Activated CD8-positive, alpha-beta memory T cell treated with anti-CD3 and anti-CD28 coated beads, Interleukin-2, amount 10 ng/mL, durations not matched to agents 7 days and 5 days (primary cell): ENCODE results near the gene UBE2QL1. TPM values are rescaled to one million over a fixed set of nuclear protein-coding genes. Genes with fewer than 3 reads are reported as not detected.
"Not testable (repeated sequence)": the region's sequence is repeated elsewhere in the genome, so short reads cannot be mapped to it uniquely, and the experiment has no call there.

Experiments
- ATAC-seq: fragments of 150-1000 bp; cut with Tn5 transposase; one replicate; pipeline ENCODE4 v1.10.0; 2021; ENCODE audit warnings: moderate library complexity
- CTCF ChIA-PET: fragments of 350-600 bp; sonication (Branson Sonifier 250); formaldehyde crosslinking; loops from one replicate; lab custom pipeline; 2021; ENCODE audit warnings: antibody characterized with exemption; lab: Charles Lee
- DNase-seq: peaks from one replicate; pipeline ENCODE4 v3.0.0-alpha.2; 2020
- H3K27ac Mint-ChIP-seq: one replicate; pipeline ENCODE4 v1.8.0; 2021; ENCODE audit warnings: mild to moderate bottlenecking, mixed read lengths
- H3K27me3 Mint-ChIP-seq: one replicate; pipeline ENCODE4 v1.8.0; 2021; ENCODE audit warnings: mixed read lengths
- H3K36me3 Mint-ChIP-seq: one replicate; pipeline ENCODE4 v1.8.0; 2021; ENCODE audit warnings: mild to moderate bottlenecking, mixed read lengths
- H3K4me1 Mint-ChIP-seq: one replicate; pipeline ENCODE4 v1.8.0; 2021; ENCODE audit warnings: mixed read lengths
- H3K4me3 Mint-ChIP-seq: one replicate; pipeline ENCODE4 v1.8.0; 2021; ENCODE audit warnings: mild to moderate bottlenecking, moderate library complexity, mixed read lengths
- H3K9me3 Mint-ChIP-seq: one replicate; pipeline ENCODE4 v1.8.0; 2022; ENCODE audit warnings: low read depth, mixed read lengths
- total RNA-seq, 2 experiments: library from RNA; stranded (reverse); gene quantifications; one replicate each; pipeline ENCODE4 v1.2.3, GENCODE V29; 2021

The UBE2QL1 gene
- total RNA-seq, 2 experiments from 2014 or later = 0.35 TPM; not detected in 1

DNA sequence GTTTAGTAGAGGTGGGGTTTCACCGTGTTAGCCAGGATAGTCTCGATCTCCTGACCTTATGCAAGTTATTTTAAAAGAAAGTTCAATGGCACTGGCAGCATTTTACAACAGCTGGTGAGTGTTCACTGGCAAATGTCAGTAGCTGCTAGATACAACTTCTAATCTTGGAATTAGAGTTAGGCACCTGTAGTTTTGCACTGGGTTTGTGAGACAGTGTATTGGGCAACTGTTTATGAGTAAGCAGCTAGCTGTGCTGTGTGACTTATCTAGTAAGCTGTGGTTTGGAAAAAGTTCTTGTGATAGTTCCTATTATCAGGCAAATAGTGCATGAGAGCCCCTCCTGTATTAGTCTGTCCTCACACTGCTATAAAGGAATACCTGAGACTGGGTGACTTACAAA, 61.5 kb downstream of the UBE2QL1 start:
- no peaks in the 10 kb centered on the region for H3K9me3 Mint-ChIP-seq
- peaks cover 26% of the 10 kb centered on the region for H3K27me3 Mint-ChIP-seq
- H3K27ac Mint-ChIP-seq = no peak overlapping the region
- CTCF ChIA-PET = no interaction called here
- DNase-seq (no peak), ATAC-seq (no peak)
- no peaks in the 10 kb centered on the region for H3K36me3 Mint-ChIP-seq
- no peaks in the 10 kb centered on the region for H3K4me1 Mint-ChIP-seq
- H3K4me3 Mint-ChIP-seq = no peak overlapping the region

- no peaks in the 10 kb centered on the region for H3K36me3 Mint-ChIP-seq
- CTCF ChIA-PET = no interaction called here
- H3K4me3 Mint-ChIP-seq = no peak overlapping the region
- DNase-seq = no peak
- ATAC-seq = no peak
- peaks cover 23% of the 10 kb centered on the region for H3K27me3 Mint-ChIP-seq
- no peaks in the 10 kb centered on the region for H3K4me1 Mint-ChIP-seq
- H3K9me3 Mint-ChIP-seq = no peaks in the 10 kb centered on the region
- no peak overlapping the region for H3K27ac Mint-ChIP-seq
Observed at GRCh38 chr5:6510973-6511372, 62.3 kb downstream of the UBE2QL1 start.

DNA sequence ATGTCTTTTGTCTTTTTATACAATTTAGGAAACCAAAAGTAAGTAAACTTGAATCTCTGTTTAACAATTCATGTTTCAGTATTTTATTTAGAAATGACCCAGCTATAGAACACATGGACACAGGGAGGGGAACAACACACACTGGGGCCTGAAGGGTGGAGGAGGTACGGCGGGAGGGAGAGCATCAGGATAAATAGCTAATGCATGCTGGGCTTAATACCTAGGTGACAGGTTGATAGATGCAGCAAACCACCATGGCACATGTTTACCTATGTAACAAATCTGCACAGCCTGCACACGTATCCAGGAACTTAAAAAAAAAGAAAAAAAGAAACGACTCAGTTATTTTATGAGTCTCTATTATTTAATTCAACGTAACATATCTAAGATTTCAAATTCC, 67.2 kb downstream of the UBE2QL1 start:
- H3K9me3 Mint-ChIP-seq, ATAC-seq, CTCF ChIA-PET, H3K4me1 Mint-ChIP-seq, H3K27ac Mint-ChIP-seq, H3K4me3 Mint-ChIP-seq, DNase-seq, H3K36me3 Mint-ChIP-seq: not testable (repeated sequence)
- H3K27me3 Mint-ChIP-seq = peaks cover 27% of the 10 kb centered on the region

DNA sequence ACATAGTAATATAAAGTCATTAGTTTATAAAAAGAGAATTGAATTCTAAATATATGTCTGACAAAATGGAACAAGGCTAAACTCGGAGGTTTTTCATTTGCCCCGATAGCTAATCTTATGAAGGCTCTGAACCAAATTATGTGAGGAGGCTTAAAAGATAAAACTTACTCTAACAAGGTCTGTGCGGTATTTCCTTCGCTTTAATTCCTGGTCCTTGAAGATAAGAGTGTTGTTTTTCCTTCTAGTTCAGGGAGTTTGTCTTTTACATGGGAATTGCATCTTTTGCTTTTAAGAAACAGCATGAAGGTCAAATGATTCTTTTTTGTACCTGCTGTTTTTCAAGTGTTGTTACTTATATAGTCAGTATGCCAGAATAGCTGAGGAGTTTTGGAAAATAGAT, 68.2 kb downstream of the UBE2QL1 start:
- DNase-seq = no peak
- H3K27ac Mint-ChIP-seq = no peak overlapping the region
- peaks cover 29% of the 10 kb centered on the region for H3K27me3 Mint-ChIP-seq
- no peak for ATAC-seq
- no peaks in the 10 kb centered on the region for H3K9me3 Mint-ChIP-seq
- CTCF ChIA-PET = no interaction called here
- no peaks in the 10 kb centered on the region for H3K36me3 Mint-ChIP-seq
- H3K4me3 Mint-ChIP-seq = no peak overlapping the region
- no peaks in the 10 kb centered on the region for H3K4me1 Mint-ChIP-seq

DNA sequence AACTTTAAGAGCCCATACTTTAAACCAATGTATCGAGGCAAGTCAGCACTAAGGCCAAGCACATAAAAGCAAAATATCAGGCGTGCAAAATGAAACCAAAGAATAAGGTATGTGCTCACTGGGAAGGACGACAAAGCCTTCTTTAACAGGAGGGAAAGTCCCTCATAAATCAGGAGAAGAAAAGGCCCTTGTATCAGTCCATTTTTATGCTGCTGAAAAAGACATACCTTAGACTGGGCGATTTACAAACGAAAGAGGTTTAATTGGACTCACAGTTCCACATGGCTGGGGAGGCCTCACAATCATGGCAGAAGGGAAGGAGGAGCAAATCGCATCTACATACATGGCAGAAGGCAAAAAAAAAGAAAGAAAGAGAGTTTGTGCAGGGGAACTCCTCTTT, 68.9 kb downstream of the UBE2QL1 start:
- DNase-seq (no peak), ATAC-seq (no peak)
- Mint-ChIP-seq H3K27ac (no peak overlapping the region), H3K36me3 (no peaks in the 10 kb centered on the region), H3K4me1 (no peaks in the 10 kb centered on the region), H3K27me3 (peaks cover 24% of the 10 kb centered on the region), H3K4me3 (no peak overlapping the region), H3K9me3 (no peaks in the 10 kb centered on the region)
- CTCF ChIA-PET = interaction anchor here (1.2 kb wide), 1 partner anchor 10 kb away, joined by 3 read pairs; no protein-coding TSS in a partner anchor

DNA sequence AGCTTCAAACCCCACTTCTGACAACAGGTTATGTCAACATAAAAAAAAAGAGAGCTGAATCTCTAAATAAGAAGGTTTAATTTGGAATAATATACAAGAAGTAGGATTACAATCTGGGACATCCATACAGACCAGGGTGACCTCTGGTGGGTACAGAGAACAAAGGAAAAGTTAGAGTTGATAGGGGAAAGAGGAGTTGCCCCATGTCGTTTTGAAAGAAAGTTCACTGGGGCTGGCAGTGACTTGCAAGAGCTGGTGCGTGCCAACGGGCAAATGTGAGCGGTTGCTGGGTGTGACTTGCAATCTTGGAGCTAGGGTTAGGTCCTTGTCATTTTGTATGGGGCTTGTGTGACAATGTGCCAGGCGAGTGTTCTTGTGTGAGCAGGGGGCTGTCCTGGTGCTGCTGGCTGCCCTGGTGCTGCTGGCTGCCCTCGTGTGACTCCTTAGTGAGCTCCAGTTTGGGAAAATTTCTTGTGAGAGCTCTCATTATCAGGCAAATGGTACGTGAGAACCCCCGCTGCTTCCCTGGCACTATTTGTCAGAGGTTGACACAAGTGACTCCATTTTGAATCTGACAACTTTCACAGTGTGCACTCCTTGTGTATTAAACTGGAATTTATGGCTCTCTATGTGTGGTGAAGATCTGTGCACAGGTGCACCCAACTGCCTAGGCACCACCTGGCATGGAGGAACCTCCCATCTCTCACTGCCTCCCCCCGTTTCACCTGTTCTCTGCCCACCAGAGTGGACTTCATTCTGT, 69.8 kb downstream of the UBE2QL1 start:
- DNase-seq = no peak
- no peaks in the 10 kb centered on the region for H3K4me1 Mint-ChIP-seq
- H3K4me3 Mint-ChIP-seq = no peak overlapping the region
- no peaks in the 10 kb centered on the region for H3K36me3 Mint-ChIP-seq
- CTCF ChIA-PET = interaction anchor here (0.9 to 1.2 kb wide), 2 partner anchors 9 to 11 kb away, joined by 3 read pairs; no protein-coding TSS in a partner anchor
- H3K9me3 Mint-ChIP-seq = no peaks in the 10 kb centered on the region
- H3K27ac Mint-ChIP-seq = no peak overlapping the region
- no peak for ATAC-seq
- H3K27me3 Mint-ChIP-seq = peaks cover 21% of the 10 kb centered on the region

DNA sequence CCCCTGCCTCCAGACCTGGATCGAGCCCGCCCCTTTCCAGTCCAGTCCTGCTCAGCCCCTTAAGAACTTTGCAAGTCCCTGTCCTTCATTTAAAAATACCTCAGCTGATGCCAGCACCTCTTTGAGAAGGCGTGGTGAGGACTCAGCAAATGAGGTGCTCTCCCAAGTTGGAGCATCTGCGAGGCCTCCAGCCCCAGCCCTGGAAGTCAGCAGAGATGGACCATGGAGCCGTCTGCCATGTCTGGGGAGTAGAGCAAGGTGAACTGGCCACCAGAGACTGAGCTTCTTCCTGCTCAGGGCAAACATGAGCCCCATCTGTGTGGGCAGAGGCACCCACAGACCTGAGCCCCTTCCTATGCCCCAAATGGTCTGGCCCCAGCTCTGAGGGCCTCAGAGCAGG, 71.5 kb downstream of the UBE2QL1 start:
- H3K27ac Mint-ChIP-seq = no peak overlapping the region
- CTCF ChIA-PET = no interaction called here
- no peak for DNase-seq
- H3K4me1 Mint-ChIP-seq = no peaks in the 10 kb centered on the region
- H3K9me3 Mint-ChIP-seq = no peaks in the 10 kb centered on the region
- ATAC-seq = no peak
- H3K27me3 Mint-ChIP-seq = peaks cover 14% of the 10 kb centered on the region
- H3K36me3 Mint-ChIP-seq = no peaks in the 10 kb centered on the region
- no peak overlapping the region for H3K4me3 Mint-ChIP-seq

DNA sequence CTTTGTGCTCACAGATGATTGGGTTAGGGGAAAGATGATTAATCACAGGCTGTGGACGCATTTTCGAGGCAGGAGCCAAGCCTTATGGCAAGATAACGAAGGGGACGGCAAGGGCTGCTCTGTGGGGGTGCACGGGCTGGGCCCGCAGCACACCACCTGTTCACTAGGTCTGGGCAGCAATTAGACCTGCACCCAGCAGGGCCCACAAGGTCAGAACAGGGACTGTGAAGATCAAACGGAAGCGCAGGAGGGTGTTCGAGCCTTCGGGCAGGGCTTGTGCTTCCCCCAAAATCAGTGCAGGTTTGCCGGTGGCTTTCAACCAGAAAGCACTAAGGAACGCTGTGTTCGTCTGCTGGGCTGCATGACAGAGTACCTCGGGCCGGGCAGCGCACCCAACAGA, 73.7 kb downstream of the UBE2QL1 start:
- H3K27ac Mint-ChIP-seq = no peak overlapping the region
- CTCF ChIA-PET = no interaction called here
- ATAC-seq (no peak), DNase-seq (no peak)
- H3K4me3 Mint-ChIP-seq = no peak overlapping the region
- H3K9me3 Mint-ChIP-seq = no peaks in the 10 kb centered on the region
- H3K4me1 Mint-ChIP-seq = no peaks in the 10 kb centered on the region
- H3K27me3 Mint-ChIP-seq = peaks cover 10% of the 10 kb centered on the region
- no peaks in the 10 kb centered on the region for H3K36me3 Mint-ChIP-seq

GRCh38 chr5:6522923-6523322, 74.3 kb downstream of the UBE2QL1 start:
- Mint-ChIP-seq H3K4me1 (no peaks in the 10 kb centered on the region), H3K27ac (no peak overlapping the region), H3K9me3 (no peaks in the 10 kb centered on the region), H3K36me3 (no peaks in the 10 kb centered on the region), H3K4me3 (no peak overlapping the region), H3K27me3 (peaks cover 5% of the 10 kb centered on the region)
- ATAC-seq = no peak
- CTCF ChIA-PET = no interaction called here
- DNase-seq = no peak

DNA sequence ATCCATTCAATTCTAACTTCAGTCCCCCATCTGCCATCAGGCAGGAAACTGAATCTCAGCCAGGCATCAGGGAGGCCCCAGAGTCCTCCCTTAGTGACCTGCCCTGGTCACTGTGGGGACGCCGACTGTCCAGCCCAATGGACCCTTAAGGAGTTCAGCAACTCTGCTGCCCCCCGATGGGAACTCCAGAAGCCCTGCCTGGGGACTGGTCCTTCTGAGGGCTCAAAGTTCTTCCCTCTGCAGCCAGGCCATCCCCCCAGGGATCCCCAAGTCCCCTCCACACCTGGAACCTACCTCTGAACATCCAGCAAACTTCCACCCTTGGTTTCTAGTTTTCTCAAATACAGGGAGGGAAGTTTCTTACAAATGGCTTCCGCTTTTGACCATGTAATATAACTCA, 76.8 kb downstream of the UBE2QL1 start:
- ATAC-seq (no peak), DNase-seq (no peak)
- H3K27me3 Mint-ChIP-seq = peaks cover 9% of the 10 kb centered on the region
- no peaks in the 10 kb centered on the region for H3K4me1 Mint-ChIP-seq
- no peak overlapping the region for H3K27ac Mint-ChIP-seq
- H3K36me3 Mint-ChIP-seq = no peaks in the 10 kb centered on the region
- no peaks in the 10 kb centered on the region for H3K9me3 Mint-ChIP-seq
- no peak overlapping the region for H3K4me3 Mint-ChIP-seq
- CTCF ChIA-PET = no interaction called here

GRCh38 chr5:6525910-6526309, 77.3 kb downstream of the UBE2QL1 start:
- no peaks in the 10 kb centered on the region for H3K9me3 Mint-ChIP-seq
- no peaks in the 10 kb centered on the region for H3K36me3 Mint-ChIP-seq
- no peak overlapping the region for H3K27ac Mint-ChIP-seq
- ATAC-seq = no peak
- no peak for DNase-seq
- H3K4me1 Mint-ChIP-seq = no peaks in the 10 kb centered on the region
- H3K4me3 Mint-ChIP-seq = no peak overlapping the region
- H3K27me3 Mint-ChIP-seq = peaks cover 6% of the 10 kb centered on the region
- CTCF ChIA-PET = no interaction called here

- CTCF ChIA-PET = interaction anchor here (0.7 kb wide), 1 partner anchor 10 kb away, joined by 3 read pairs; no protein-coding TSS in a partner anchor
- Mint-ChIP-seq H3K27me3 (peaks cover 9% of the 10 kb centered on the region), H3K9me3 (no peaks in the 10 kb centered on the region), H3K4me1 (no peaks in the 10 kb centered on the region), H3K36me3 (no peaks in the 10 kb centered on the region), H3K4me3 (no peak overlapping the region), H3K27ac (no peak overlapping the region)
- no peak for DNase-seq
- ATAC-seq = no peak
Observed at GRCh38 chr5:6527749-6528455, 79.2 kb downstream of the UBE2QL1 start.

GRCh38 chr5:6535594-6535993, 86.9 kb downstream of the UBE2QL1 start:
- H3K4me3 Mint-ChIP-seq = no peak overlapping the region
- H3K9me3 Mint-ChIP-seq = no peaks in the 10 kb centered on the region
- H3K36me3 Mint-ChIP-seq = no peaks in the 10 kb centered on the region
- H3K27me3 Mint-ChIP-seq = peaks cover 20% of the 10 kb centered on the region
- ATAC-seq (no peak), DNase-seq (no peak)
- no peak overlapping the region for H3K27ac Mint-ChIP-seq
- no peaks in the 10 kb centered on the region for H3K4me1 Mint-ChIP-seq
- CTCF ChIA-PET = no interaction called here

- DNase-seq (no peak), ATAC-seq (no peak)
- H3K36me3 Mint-ChIP-seq = no peaks in the 10 kb centered on the region
- peaks cover 13% of the 10 kb centered on the region for H3K27me3 Mint-ChIP-seq
- CTCF ChIA-PET = no interaction called here
- H3K4me1 Mint-ChIP-seq = no peaks in the 10 kb centered on the region
- H3K4me3 Mint-ChIP-seq = no peak overlapping the region
- no peak overlapping the region for H3K27ac Mint-ChIP-seq
- H3K9me3 Mint-ChIP-seq = no peaks in the 10 kb centered on the region
Observed at GRCh38 chr5:6539060-6539459, 90.4 kb downstream of the UBE2QL1 start.
